ENCODE measurements around the gene FAM32A.

GRCh38 chr19:16148443-16149229 lies 36.6 kb upstream of the FAM32A start:
- no peak for TF ChIP-seq BHLHE40 (IDR thresholded peaks at IDR 0.05; ENCODE audit: borderline replicate concordance)
- no peak for TF ChIP-seq LEF1 (IDR thresholded peaks at IDR 0.05; ENCODE audit: borderline replicate concordance)
- TF ChIP-seq L3MBTL2 (conservative IDR thresholded peaks at IDR 0.05): no peak

Measured in HEK293T (cell line).